ENCODE results near the gene TMEM141. TPM values are rescaled to one million over a fixed set of nuclear protein-coding genes. Genes with fewer than 3 reads are reported as not detected.
A peak's percentile ranks its signal among the peaks of the same experiment; 100 is the strongest.

TMEM141 gene
- total and polyA plus RNA-seq, 9 donors, result 23.4 to 115 (median 64.8) TPM

- Histone ChIP-seq H3K36me3 (no peaks in the 10 kb centered on the region), H3K27me3 (no peaks in the 10 kb centered on the region), H3K4me3 (no peak overlapping the region), H3K27ac (no peak overlapping the region), H3K4me1 (ENCODE audit: insufficient read depth) (peaks cover 5% of the 10 kb centered on the region), H3K9me3 (no peaks in the 10 kb centered on the region)
- 89% methylated on average over 20 of the region's 20 CpGs for WGBS, 3 donors
- peak in 3 of 5 donors; percentile 41 to 51 (median 44) for DNase-seq
- TF ChIP-seq CTCF (IDR thresholded peaks at IDR 0.05) (no peak), POLR2A (IDR thresholded peaks at IDR 0.05) (no peak), EP300 (IDR thresholded peaks at IDR 0.05) (no peak)
- intact Hi-C loops (cut with DNase I), result no loop called here
Measured at GRCh38 chr9:136804509-136805206, 13.5 kb downstream of the TMEM141 start.

GRCh38 chr9:136805207-136805740 lies 14.1 kb downstream of the TMEM141 start:
- intact Hi-C loops (cut with DNase I), result no loop called here
- H3K9me3 ChIP-seq, result no peaks in the 10 kb centered on the region
- TF ChIP-seq CTCF (IDR thresholded peaks at IDR 0.05) (no peak), EP300 (IDR thresholded peaks at IDR 0.05) (no peak), POLR2A (IDR thresholded peaks at IDR 0.05) (no peak)
- no peaks in the 10 kb centered on the region for H3K36me3 ChIP-seq
- no peak overlapping the region for H3K4me3 ChIP-seq
- H3K27me3 ChIP-seq, result no peaks in the 10 kb centered on the region
- no peak overlapping the region for H3K27ac ChIP-seq
- H3K4me1 ChIP-seq (ENCODE audit: insufficient read depth), result peaks cover 3% of the 10 kb centered on the region
- DNase-seq, result peak in 1 of 5 donors; percentile 38
- WGBS, 3 donors, result 86 to 87% (median 86%) methylated on average over 11 to 12 of the region's 12 CpGs

- peak in 2 of 5 donors; percentile 33 to 39 for DNase-seq
- Histone ChIP-seq H3K4me3 (no peak overlapping the region), H3K27ac (no peak overlapping the region), H3K9me3 (no peaks in the 10 kb centered on the region), H3K4me1 (ENCODE audit: insufficient read depth) (peaks cover 3% of the 10 kb centered on the region), H3K27me3 (no peaks in the 10 kb centered on the region), H3K36me3 (no peaks in the 10 kb centered on the region)
- WGBS, 3 donors, result 90 to 93% (median 92%) methylated on average over 10 of the region's 10 CpGs
- TF ChIP-seq POLR2A (IDR thresholded peaks at IDR 0.05) (no peak), EP300 (IDR thresholded peaks at IDR 0.05) (no peak), CTCF (IDR thresholded peaks at IDR 0.05) (no peak)
- intact Hi-C loops (cut with DNase I), result no loop called here
Measured at GRCh38 chr9:136806067-136806466, 14.9 kb downstream of the TMEM141 start.

GRCh38 chr9:136806631-136807201 lies 15.6 kb downstream of the TMEM141 start:
- no peaks in the 10 kb centered on the region for H3K9me3 ChIP-seq
- TF ChIP-seq CTCF (IDR thresholded peaks at IDR 0.05), result no peak
- no peak for TF ChIP-seq EP300 (IDR thresholded peaks at IDR 0.05)
- TF ChIP-seq POLR2A (IDR thresholded peaks at IDR 0.05), result no peak
- WGBS, 3 donors, result 53 to 61% (median 58%) methylated on average over 25 of the region's 25 CpGs
- peak in 3 of 5 donors; percentile 15 to 43 (median 36) for DNase-seq
- no peaks in the 10 kb centered on the region for H3K27me3 ChIP-seq
- peaks cover 3% of the 10 kb centered on the region for H3K4me1 ChIP-seq (ENCODE audit: insufficient read depth)
- intact Hi-C loops (cut with DNase I), result no loop called here
- peak overlapping the region in 1 of 2 donors; percentile 76 for H3K27ac ChIP-seq
- peak overlapping the region; percentile 94 for H3K4me3 ChIP-seq
- no peaks in the 10 kb centered on the region for H3K36me3 ChIP-seq
